ENCODE measurements around the gene TMBIM1.
"Not testable (repeated sequence)": the region's sequence is repeated elsewhere in the genome, so short reads cannot be mapped to it uniquely, and the experiment has no call there.

Gene TMBIM1

DNA sequence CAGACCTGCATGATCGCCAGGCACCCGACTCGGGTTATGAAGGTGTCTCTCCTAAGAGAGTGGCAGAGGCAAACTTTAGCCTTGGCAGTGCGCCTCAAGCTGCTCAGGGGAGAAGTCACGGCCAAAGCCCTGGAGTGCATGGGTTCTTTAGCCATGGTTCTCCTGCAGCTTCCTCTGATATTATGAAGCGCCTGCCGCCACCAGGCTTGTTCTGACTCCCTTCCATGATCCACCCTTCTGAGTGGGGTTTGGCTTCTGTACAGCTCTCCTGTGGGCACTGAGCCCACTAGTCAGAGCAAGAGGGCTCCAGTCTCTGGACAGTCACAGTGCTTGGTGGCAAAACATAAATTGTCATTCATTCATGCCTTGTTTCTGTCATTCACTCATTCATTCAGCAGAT lies 25.9 kb upstream of the TMBIM1 start:
- DNase-seq (ENCODE audit: low read depth in 2 of 2) = no peak

DNA sequence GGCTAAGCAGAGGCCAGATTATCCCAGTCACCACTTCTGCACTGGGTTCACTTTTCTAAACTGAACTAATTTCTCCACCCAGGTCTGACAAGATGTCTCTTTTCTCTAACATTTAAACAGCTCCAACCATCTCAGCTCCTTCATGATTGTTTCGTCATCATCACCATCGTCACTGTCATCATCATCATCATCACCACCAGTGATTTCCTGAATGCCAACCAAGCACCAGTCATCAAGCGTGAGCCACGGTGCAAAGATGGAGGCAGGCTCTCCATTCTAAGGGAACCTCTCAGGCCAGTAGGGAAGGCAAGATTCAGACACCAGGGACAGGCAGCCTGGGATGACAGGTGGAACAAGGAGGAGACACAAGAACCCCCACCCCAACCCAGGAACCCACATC lies 25.5 kb upstream of the TMBIM1 start:
- DNase-seq (ENCODE audit: low read depth in 2 of 2) = no peak

DNA sequence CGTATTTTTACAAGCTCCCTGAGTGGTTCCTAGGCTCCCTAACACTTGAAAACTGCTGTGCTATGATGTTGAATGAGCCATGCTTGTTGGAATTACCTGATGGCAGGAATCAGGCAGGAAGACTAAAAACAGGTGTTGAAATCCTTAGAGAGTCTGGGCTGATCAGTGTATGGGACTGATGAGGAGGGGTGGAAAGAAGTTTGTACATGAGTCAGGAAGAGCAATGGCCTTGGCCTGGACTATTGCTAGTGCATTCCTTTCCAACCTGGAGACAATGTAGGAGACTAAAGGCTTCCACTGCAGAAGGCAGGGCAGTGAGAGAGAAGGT lies 25.0 kb upstream of the TMBIM1 start:
- no peak for DNase-seq (ENCODE audit: low read depth in 2 of 2)

DNA sequence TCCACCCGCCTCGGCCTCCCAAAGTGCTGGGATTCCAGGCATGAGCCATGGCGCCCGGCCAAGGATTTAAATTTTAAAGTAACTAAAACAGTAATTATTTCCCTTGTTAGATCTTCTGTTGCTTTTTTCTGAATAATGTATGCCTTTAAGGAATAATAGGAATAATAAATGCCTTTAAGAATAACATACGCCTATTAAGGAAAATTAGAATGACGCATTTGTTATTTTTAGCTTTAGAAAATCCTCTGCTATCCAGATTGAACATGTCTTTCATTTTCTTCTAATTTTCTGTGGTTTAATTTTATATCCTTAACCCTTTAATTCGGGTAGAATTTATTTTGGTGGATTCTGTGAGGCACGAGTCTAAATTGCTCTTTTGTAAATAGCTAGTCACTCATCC lies 23.1 kb upstream of the TMBIM1 start:
- DNase-seq (ENCODE audit: low read depth in 2 of 2) = no peak

DNA sequence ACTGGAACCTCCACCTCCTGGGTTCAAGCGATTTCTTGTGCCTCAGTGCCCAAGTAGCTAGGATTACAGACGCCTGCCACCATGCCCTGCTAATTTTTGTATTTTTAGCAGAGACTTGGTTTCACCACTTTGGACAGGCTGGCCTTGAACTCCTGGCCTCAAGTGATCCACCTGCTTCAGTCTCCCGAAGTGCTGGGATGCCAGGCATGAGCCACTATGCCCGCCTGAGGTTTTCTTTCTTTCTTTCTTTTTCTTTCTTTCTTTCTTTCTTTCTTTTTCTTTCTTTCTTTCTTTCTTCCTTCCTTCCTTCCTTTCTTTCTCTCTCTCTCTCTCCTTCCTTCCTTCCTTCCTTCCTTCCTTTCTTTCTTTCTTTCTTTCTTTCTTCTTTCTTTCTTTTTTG lies 22.5 kb upstream of the TMBIM1 start:
- not testable (repeated sequence) for DNase-seq (ENCODE audit: low read depth in 2 of 2)

DNA sequence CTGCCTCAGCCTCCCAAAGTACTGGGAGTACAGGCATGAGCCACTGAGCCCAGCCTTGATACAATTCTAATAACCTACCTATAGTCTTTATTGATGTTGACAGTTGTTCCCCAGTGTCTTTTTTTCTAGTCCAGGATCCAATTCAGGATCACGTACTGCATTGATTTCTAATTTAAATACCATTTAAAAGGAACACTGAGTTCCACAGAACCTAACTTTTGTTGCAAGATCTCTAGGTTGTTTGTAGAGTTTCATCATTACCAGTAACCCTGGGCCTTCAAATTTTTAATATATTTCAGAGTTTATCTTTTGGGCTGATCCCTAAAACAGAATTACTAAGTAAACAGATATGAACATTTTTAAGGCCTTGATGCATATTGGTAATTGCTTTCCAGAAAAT lies 21.1 kb upstream of the TMBIM1 start:
- DNase-seq (ENCODE audit: low read depth in 2 of 2) = no peak

DNA sequence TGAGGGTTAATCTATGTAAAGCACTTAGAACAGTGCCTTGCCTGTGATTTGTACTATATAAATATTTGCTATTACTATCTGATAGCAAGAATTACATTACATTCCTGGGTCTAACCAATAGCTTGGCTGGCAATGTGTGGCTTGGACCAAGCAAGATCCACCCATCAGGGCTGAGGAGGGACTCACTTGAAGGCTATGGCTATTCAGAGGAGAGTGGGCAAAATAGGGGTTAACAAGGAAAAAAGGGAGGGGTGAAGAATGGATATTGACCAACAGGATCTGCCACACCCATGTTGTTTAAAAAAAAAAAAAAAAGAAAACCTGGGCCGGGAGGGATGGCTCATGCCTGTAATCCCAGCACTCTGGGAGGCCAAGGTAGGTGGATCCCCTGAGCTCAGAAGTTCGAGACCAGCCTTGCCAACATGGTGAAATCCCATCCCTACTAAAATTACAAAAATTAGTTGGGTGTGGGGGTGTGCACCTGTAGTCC lies 20.0 kb upstream of the TMBIM1 start:
- no peak for DNase-seq (ENCODE audit: low read depth in 2 of 2)

DNA sequence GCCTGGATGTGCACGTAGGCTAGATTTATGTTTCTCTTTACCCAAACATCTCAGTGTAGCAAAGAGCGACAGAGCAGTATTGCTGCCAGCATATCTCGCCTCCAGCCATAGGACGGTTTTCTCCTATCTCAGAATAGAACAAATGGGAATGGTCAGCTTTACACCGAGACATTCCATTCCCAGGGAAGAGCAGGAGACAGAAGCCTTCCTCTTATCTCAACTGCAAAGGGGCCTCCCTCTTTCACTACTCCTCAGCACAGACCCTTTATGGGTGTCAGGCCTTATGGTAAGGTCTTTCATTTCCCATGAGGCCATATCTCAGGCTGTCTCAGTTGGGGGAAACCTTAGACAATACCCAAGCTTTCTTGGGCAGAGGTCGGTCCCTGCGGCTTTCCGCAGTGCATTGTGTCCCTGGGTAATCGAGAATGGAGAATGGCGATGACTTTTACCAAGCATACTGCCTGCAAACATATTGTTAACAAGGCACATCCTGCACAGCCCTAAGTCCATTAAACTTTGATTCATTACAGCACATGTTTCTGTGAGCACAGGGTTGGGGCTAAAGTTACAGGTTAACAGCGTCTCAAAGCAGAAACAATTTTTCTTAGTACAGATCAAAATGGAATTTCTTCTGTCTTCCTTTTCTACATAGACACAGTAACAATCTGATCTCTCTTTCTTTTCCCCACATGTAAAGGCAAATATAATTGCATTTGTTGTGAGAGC lies 19.4 kb upstream of the TMBIM1 start:
- DNase-seq (ENCODE audit: low read depth in 2 of 2) = not testable (repeated sequence)

DNA sequence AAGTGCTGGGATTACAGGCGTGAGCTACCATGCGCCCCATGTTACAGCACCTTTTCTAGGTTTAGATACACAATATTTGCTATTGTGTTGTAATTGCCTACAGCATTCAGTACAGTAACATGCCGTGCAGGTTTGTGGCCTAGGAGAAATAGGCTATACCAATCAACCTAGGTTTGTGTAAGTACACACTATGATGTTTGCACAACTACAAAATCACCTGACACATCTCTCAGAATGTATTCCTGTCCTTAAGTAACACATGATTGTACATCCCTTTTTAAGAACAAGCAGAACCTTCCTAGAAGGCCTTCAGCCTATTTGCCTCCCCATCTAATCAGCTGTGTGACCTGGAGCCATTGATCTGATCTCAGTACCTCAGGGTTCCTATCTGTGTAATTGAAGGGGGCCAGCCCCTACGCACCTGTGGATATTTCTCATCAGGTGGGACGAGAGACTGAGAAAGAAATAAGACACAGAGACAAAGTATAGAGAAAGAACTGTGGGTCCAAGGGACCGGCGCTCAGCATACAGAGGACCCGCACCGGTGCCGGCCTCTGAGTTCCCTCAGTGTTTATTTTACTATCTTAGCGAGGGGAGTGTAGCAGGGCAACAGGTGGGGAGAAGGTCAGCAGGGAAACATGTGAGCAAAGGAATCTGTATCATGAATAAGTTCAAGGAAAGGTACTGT lies 18.7 kb upstream of the TMBIM1 start:
- DNase-seq (ENCODE audit: low read depth in 2 of 2) = no peak

DNA sequence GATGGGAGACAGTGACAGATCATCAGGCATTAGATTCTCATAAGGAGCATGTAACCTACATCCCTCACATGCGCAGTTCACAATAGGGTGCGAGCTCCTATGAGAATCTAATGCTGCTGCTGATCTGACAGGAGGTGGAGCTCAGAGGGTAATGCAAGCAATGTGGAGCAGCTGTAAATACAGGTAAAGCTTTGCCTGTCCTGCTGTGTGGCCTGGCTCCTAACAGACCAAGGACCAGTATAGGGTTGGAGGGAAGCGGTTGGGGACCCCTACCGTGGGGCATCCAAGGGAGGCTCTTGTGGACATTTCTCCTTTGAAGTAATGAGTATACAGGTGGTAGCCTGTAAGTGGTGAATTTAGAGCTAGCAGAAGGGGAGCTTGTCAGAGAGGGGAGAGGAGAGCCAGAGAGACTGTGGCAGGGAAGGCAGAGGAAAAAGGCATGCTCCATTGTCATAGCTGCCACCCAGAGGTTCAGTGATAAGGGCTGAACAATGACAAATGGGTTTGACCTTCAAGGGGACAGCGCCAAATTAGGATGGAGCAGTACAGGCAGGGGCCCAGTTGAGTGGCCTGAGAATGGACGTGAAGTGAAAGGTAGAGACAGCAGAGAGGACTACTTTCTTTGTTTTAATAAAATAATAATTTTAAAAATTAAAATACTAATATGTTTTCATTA lies 15.2 kb upstream of the TMBIM1 start:
- no peak for DNase-seq (ENCODE audit: low read depth in 2 of 2)

DNA sequence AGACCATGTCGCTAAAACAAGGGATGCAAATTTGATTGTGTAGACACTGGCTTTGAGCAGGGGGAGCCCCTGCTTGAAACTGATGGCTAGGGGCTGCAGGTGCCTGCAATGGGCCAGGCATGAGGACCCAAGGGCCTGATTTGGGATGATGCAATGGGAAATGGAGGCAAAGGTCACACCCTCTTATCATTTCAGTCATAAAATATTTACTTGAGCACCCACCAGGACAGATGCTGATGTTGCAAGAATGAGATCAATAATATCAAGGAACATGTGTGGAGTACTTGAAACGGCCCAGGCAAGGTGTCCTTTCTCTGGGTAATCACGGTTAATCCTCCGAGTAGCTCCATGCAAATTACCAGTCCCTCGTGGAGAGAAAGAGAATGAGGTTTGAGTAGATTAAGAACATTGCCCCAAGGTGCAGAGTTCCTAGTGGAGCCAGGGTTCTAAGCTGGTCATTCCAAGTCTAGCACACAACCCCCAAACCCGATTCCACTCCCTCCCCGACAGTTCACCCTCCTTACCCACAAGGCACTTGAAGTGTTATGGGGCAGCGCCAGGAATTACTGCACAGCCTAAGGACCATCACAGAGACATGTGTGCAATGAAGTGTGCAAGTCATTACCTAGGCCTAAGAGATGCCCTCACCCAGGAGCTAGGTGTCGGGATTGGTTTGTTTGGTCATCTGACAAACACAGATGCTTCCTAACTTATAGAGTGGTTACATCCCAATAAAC lies 14.0 kb upstream of the TMBIM1 start:
- DNase-seq (ENCODE audit: low read depth in 2 of 2) = no peak

DNA sequence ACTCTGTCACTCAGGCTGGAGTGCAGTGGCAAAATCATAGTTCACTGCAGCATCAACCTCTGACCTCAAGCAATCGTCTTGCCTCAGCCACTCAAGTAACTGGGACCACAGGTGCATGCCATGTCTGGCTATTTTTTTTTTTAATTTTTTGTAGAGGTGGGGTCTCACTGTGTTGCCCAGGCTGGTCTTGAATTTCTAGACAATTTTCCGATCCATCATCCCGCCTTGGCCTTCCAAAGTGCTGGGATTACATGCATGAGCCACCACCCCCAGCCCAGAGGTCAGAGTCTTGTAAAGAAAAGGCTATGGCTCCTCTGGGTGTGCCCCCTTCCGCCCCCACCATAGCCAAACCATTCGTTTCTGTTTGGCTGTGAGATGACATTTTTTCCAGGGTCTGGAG lies 13.1 kb upstream of the TMBIM1 start:
- DNase-seq (ENCODE audit: low read depth in 2 of 2) = no peak

DNA sequence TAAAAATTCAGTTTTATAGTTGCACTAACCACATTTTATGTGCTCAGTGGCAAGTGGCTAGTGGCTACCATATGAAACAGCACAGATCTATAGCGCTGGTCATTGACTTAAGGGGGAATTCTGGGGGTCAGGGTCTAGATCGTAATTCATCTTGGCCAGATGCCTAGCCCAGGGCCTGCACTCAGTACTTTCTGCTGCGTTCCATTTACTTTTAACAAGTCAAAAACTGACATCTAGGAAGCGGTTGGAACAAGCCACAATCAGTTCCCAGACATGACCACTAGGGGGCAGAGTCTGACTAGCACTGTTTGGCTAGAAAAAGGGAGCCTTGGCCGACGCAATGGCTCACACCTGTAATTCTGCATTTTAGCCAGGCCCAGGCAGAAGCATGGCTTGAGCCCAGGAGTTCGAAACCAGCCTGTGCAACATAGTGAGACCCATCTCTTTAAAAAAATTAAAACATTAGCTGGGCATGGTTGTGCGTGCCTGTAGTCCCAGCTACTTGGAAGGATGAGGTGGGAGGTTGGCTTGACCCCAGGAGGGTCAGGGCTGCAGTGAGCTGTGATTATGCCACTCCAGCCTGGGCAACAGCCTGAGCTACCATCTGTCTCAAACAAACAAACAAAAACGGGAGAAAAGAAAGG lies 9.0 kb upstream of the TMBIM1 start:
- DNase-seq (ENCODE audit: low read depth in 2 of 2) = peak; percentile 76 to 79

DNA sequence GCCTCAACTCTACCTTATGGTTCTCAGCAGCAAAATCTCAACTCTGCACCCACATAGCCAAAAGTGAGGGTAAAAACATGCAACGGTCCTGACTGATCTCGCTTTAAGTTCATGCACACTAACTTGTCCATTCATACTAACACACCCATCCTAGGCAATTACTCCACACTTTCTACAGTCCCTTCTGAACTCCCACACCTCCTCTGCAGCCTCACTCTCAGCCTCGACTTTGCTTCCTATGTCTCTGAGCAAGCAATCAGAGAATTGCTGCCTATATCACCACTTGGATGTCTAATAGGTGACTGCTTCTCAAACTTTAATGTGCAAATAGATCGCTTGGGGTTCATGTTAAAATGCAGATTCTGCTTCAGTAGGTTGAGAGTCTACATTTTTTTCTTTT lies 7.8 kb upstream of the TMBIM1 start:
- DNase-seq (ENCODE audit: low read depth in 2 of 2) = no peak

DNA sequence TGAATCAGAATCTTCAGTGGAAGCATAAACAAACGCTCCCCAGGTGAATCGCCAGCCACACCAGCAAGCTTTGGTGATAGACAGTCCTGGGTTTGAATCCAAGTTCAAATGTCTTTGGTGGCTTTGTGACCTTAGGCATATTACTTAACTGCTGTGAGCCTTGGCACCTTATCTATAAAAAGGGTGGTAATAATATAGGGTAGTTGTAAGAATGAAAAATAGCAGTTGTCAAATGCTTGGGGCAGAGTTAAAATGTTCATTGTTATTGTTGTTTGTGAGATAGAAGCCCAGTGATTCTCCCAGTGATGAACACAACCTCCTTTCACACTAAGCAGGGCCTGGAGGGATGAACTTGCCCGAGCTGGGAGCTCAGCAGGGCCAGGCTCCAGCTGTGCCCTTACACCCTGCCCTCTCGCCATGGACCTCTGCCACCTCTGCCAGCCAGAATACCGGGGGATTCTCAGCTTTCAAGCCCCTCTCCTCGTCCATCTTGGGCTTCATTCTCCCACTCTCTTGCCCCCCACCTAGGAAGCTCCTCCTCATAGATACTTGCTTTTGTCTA lies 6.1 kb upstream of the TMBIM1 start:
- no peak for DNase-seq (ENCODE audit: low read depth in 2 of 2)

DNA sequence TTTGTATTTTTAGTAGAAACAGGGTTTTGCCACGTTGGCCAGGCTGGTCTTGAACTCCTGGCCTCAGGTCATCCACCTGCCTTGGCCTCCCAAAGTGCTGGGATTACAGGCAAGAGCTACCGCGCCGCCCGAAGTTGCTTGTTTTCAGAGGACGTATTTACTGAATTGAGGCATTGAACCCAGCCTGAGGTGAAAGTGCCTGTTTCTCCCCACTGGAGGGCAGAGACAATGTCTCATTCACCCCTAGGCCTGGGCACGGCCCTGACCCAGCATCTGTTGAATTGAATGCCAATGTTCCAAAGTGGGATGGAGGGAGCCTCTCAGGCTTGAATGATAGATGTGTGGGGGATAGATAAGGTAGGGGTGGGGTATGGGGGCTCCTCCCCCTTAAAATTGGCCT lies 4.5 kb upstream of the TMBIM1 start:
- no peak for DNase-seq (ENCODE audit: low read depth in 2 of 2)

DNA sequence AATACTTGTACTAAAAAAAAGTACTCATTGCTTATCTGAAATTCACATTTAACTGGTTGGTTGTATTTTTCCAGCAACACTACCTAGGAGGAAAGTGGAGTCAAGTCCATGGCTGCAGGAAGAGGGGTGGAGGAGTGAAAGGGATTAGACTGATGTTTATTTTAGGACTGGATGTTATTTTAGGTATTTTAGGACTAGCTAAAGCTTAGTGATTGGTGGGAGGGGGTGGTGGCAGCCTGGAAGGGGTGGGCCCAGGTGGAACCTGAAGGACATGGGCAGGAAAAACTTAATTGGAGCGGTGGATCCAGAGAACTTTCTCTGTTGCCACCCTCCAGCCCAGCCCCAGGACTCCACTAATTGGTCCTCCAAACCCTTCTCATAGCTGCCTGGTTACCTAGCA lies 3.9 kb upstream of the TMBIM1 start:
- no peak for DNase-seq (ENCODE audit: low read depth in 2 of 2)

DNA sequence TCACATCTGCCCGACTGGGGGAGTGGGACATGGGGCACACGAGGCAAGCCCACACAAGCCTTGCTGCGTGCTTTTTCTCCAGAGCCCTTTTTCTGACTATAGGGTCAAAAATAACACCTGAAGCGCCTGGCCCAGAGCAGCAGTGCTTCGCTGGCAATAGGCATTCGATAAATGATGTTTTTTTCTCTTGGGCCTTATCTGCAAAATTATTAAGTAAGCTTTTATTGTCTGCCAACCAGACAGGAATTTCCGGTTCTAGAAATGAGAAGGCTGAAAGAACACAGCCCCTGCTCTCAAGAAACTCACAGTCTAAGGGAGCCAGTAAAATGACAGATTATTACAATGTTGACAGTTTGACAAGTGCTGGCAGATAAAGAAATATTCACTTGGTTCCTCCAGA lies 2.7 kb upstream of the TMBIM1 start:
- DNase-seq (ENCODE audit: low read depth in 2 of 2) = no peak

DNA sequence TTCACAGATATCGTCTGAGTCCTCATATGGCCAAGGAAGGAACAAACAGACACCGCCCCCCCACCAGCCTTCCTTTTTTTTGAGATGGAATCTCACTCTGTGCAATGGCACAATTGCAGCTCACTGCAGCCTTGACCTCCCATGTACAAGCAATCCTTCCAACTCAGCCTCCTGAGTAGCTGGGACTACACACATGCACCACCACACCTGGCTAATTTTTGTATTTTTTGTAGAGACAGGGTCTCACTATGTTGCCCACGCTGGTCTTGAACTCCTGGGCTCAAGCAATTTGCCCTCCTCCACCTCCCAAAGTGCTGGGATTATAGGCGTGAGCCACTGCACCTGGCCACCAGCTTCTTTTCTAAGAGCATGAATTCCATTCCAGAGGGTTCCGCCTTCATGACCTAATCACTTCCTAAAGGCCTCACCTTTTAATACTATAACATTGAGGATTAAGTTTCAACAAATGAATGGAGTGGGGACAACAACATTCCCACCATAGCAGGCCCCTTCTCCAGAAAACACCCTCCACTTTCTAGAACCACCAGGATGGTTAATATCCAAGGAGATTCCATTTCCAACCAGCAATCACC lies 2.2 kb upstream of the TMBIM1 start:
- DNase-seq (ENCODE audit: low read depth in 2 of 2) = no peak

DNA sequence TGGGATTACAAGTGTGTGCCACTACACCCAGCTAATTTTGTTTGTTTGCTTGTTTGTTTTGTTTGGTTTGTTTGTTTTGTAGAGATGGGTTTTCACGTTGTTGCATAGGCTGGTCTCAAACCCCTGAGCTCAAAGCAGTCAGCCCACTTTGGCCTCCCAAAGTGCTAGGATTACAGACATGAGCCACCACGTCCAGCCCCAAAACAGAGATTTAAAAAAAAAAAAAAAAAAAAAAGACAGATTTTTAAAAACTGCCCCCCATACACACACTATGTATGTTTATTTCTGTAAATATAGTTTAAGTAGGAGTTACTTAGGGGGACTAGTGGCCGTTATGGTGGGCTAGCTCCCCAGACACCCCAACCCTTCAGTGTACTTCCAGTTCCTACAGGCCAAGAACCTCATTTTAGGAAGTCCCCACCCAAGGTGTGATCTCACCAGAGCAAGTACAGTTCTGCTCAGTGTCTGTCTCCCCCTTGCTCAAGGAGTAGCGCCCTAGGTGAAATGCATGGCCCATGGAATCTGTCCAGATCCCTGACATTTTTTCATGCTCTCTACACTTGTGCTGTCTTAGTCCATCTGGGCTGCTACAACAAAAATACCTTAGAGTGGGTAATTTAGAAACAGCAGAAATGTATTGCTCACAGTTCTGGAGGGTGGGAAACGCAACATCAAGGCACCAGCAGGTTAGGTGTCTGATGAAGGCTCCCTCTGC lies 1.6 kb upstream of the TMBIM1 start:
- DNase-seq (ENCODE audit: low read depth in 2 of 2) = no peak
